Measurements from ENCODE around the gene LAMC3.

- TF ChIP-seq CTCF (IDR thresholded peaks at IDR 0.05) (no peak), POLR2A (IDR thresholded peaks at IDR 0.05) (no peak)
Observed at GRCh38 chr9:131099102-131099606, 90.2 kb downstream of the LAMC3 start.

Measured in testis (tissue), 2 donors.